Mesodermal cell (in vitro differentiated cells): Measurements from ENCODE around the gene C6orf132.

Source experiments
- H3K27ac ChIP-seq: 2 replicates; pipeline ENCODE4 v1.7.0; 2013; ENCODE audit warnings: mild to moderate bottlenecking, low read depth, low read length, moderate library complexity; ENCODE audit not compliant: severe bottlenecking
- H3K36me3 ChIP-seq: 2 replicates; pipeline ENCODE4 v1.7.1; 2013; ENCODE audit warnings: mild to moderate bottlenecking, low read length, moderate library complexity; ENCODE audit not compliant: control insufficient read depth, insufficient read depth
- H3K4me1 ChIP-seq: one replicate; pipeline ENCODE4 v1.7.1; 2013; ENCODE audit warnings: mild to moderate bottlenecking, low read length; ENCODE audit not compliant: insufficient read depth, control insufficient read depth, poor library complexity, severe bottlenecking
- H3K4me3 ChIP-seq: 2 replicates; pipeline ENCODE4 v1.7.0; 2013; ENCODE audit warnings: low read length, control low read depth, mild to moderate bottlenecking; ENCODE audit not compliant: insufficient read depth, poor library complexity, severe bottlenecking; ENCODE audit errors: extremely low read depth
- H3K9me3 ChIP-seq: 2 replicates; pipeline ENCODE4 v1.7.1; 2013; ENCODE audit warnings: mild to moderate bottlenecking, low read length, moderate library complexity; ENCODE audit not compliant: control insufficient read depth
- WGBS, 2 experiments: methylation state at CpG; one replicate each; pipeline ENCODE4 v1.1.5; 2013; ENCODE audit warnings: missing lambda C conversion rate in 2 of 2; ENCODE audit not compliant: insufficient coverage in 2 of 2; 5-methylcytosine and 5-hydroxymethylcytosine counted together

The C6orf132 gene

DNA sequence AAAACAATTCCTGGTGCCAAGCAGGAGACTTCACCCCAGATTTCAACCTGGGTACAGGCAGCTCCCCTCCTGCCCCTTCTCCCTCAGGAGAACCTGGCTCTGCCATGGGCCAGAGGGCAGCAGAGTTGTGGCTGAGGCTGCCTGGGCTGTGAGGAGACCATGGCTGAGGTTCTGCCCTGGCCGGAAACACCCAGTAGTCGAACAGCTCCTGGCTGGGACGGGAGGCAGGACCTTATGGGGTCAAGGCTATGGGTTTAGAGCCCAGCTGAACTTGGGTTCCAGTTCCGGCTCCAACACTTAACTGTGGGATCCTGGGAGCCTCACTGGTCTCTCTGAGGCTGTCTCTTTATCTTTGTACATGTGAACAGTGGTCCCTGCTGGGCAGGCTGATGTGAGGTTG lies 8.5 kb downstream of the C6orf132 start:
- 88 to 94% methylated on average over 4 of the region's 4 CpGs for WGBS, 2 experiments

DNA sequence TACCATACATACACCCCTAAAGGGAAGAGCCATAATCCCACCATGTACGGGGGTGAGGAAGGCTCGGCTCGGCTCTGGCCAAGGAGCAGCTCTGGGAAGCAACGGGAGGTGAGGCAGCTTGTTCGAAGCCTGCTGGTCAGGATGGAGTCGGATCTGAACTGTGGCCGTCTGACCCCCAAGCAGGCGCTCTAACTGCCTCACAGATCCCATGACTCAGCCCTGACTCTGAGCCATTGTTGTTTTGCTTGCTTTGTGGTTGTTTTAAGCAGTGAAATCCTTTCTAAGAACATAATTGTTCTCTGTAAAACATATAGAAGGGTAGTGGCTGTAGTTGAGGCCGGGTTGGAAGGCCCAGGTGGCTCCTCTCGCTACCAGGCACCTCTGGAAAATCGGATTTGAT lies 10.9 kb downstream of the C6orf132 start:
- WGBS, 2 experiments = 86 to 91% methylated on average over 8 to 11 of the region's 11 CpGs
- peaks cover 22% of the 10 kb centered on the region for H3K4me1 ChIP-seq
- peaks cover 6% of the 10 kb centered on the region for H3K9me3 ChIP-seq
- H3K27ac ChIP-seq = peak overlapping the region; percentile 72
- H3K4me3 ChIP-seq = no peak overlapping the region
- H3K36me3 ChIP-seq = no peaks in the 10 kb centered on the region

More for the DNA sequence above, 8.5 kb downstream of the C6orf132 start:
- Histone ChIP-seq H3K9me3 (peaks cover 6% of the 10 kb centered on the region), H3K27ac (no peak overlapping the region), H3K36me3 (no peaks in the 10 kb centered on the region), H3K4me1 (peaks cover 36% of the 10 kb centered on the region), H3K4me3 (no peak overlapping the region)

DNA sequence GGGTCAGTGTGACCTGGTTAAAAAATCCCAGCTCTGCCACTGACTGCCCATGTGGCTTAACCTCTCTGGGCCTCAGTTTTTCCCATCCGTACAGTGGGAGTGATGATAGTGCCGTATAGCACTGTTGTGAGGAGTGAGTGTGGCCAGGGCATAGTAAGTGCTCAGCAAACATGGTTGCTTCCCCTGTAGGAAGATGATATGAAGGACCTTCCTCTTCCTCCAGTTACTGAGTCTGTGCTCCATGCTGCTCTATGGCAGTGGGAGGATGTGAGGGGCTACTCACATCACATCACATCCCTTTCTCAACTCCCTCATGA lies 13.1 kb downstream of the C6orf132 start:
- Histone ChIP-seq H3K27ac (no peak overlapping the region), H3K4me3 (no peak overlapping the region), H3K36me3 (no peaks in the 10 kb centered on the region), H3K9me3 (peaks cover 6% of the 10 kb centered on the region), H3K4me1 (peaks cover 17% of the 10 kb centered on the region)
- WGBS, 2 experiments = 100% methylated on average over 1 to 2 of the region's 2 CpGs

DNA sequence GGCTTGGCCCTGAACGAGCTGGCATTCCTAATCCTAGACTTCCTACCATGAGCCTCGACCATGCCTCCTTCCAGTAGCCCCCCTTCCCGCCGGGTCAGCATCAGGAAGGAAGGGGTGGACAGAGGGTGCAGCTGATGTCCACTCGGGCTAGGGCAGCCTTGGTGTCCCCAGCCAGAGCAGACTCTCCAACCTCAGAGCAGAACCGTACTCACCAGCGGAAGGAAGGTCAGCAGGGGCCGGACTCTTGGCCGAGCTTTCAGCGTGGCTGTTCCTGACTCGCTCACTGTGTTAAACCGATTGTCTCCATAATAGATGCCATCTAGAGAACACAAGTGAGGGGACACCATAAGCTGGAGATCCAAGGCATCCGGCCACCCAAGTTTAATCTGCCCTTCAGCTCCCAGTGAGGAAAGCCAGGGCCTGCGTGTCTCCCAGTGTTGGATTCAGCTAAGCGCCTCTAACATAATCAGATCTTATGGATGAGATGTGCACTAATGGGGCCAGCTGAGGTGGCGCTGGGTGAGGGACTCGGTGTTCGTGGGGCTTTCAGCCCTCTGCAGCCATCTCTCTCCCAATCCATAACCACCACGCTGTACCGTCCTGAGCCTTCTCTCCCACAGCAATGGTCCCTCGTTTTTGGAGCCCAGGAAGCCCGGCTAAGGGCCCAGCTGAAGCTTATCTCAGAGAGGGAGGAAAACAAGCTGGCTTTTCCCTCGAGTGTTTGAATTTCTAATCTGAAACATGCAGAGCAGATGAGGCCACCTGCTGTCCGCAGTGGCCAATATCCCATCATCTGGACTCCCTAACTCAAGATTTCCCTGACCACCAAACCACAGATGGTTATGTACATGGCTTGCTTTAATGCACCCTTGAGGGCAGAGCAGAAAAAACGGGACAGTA lies 13.7 kb downstream of the C6orf132 start:
- H3K9me3 ChIP-seq = peaks cover 6% of the 10 kb centered on the region
- H3K27ac ChIP-seq = no peak overlapping the region
- peaks cover 23% of the 10 kb centered on the region for H3K4me1 ChIP-seq
- no peaks in the 10 kb centered on the region for H3K36me3 ChIP-seq
- no peak overlapping the region for H3K4me3 ChIP-seq
- WGBS, 2 experiments = 93 to 97% methylated on average over 19 of the region's 25 CpGs

DNA sequence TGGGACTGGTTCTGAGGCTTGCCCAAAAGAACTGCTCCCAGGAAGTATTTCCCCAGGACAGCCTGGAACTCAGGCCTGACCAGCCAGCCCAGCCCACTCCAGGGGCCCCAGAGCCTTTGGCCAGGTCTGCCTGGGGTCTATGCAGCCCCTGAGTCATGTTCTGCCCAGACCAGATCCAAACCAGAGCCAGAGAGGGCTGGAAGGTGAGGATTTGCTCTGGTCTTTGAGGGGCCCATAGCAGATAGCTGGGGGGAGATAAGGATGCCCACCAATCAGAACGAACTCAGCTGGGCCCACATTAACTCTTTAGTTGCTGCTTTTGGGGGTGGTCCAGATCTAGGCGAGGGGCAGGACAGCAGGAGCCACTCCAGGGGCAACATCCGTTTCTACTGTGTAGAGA lies 16.8 kb downstream of the C6orf132 start:
- WGBS, 2 experiments = 67 to 68% methylated on average over 1 to 2 of the region's 3 CpGs

DNA sequence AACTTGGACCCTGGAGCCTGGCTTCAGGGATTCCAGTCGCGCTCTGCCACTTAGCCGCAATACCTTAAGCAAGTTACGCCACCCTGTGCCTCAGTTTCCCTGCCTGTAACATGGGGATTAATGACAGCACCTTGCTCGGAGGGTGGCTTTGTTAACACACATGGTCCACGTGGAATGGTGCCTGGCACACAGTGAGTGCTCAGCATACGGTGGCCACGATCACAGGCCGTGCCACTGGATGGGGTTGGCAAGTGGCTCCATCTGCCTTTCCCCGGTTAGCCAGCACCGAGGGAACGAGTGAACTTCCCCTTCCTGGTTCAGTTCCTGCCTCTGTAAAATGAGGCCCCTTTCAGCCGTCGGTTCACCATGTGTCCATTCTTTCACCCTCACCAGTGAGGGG lies 17.2 kb downstream of the C6orf132 start:
- 92 to 97% methylated on average over 12 of the region's 14 CpGs for WGBS, 2 experiments
- Histone ChIP-seq H3K27ac (peak overlapping the region; percentile 79), H3K9me3 (no peaks in the 10 kb centered on the region), H3K36me3 (no peaks in the 10 kb centered on the region), H3K4me1 (peaks cover 38% of the 10 kb centered on the region), H3K4me3 (no peak overlapping the region)

More for the DNA sequence above, 16.8 kb downstream of the C6orf132 start:
- Histone ChIP-seq H3K4me1 (peaks cover 38% of the 10 kb centered on the region), H3K36me3 (no peaks in the 10 kb centered on the region), H3K27ac (peak overlapping the region; percentile 79), H3K9me3 (no peaks in the 10 kb centered on the region), H3K4me3 (no peak overlapping the region)

DNA sequence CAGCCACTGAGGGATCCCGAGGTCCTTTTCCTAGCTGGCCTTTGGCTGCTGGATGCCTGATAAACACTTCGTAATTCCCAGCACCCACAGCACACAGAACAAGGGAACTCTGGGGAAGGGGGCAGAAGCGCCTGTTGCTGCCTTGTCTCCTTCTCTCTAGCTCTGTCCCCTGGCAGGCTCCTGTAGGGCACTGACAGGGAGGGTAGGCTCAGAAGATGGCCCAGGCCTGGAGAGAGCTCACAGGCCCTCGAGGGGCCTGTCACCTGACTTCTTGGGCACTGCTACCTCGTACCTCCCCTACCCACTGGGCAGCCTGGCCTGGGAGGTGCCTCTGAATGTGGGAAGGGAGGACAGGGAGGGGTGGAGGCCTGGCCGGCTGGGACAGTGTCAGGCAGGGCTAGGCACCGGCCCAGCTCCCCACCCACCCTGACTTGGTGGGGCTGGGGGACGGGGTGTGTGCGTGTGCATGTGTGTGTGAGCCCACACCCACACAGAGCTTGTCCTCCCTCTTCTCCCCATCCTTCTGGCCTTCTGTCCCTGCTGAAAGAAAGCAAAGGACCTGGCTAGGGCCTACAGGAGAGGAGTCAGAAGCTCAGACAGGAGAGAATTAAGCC lies 18.1 kb downstream of the C6orf132 start:
- Histone ChIP-seq H3K4me3 (no peak overlapping the region), H3K4me1 (peaks cover 38% of the 10 kb centered on the region), H3K9me3 (no peaks in the 10 kb centered on the region), H3K36me3 (no peaks in the 10 kb centered on the region), H3K27ac (peak overlapping the region; percentile 36)
- 93 to 95% methylated on average over 3 to 4 of the region's 9 CpGs for WGBS, 2 experiments

DNA sequence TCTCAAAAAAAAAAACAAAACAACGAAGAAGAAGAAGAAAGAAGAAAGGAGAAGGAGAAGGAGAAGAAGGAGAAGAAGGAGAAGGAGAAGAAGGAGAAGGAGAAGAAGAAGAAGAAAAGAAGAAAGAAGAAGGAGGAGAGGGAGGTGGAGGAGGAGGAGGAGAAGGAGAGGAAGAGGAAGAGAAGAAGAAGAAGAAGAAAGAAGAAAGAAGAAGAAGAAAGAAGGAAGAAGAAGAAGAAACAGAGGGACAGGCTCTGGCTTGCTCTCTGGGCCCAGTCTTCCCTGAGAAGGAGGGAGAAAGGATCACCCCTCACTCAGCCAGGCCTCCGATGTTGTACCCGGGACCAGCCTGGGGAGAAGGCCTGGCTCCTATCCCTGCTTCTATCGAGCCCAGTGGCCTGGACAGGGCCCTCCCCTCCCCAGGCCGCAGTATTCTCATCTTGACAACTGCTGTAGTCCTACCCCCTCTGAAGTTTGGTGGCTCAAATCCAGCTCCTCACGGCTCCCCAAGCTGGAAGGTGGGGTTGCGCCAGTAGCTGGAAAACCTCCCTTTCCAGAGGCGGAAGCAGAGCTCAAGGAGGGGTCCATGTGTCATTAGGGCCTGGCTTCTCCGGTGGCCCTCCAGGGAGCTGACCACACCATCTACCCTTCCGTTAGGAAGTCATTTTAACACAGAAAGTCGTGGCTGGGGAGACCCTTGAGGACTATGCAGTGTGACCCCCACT lies 18.9 kb downstream of the C6orf132 start:
- H3K27ac ChIP-seq = no peak overlapping the region
- H3K4me3 ChIP-seq = no peak overlapping the region
- H3K4me1 ChIP-seq = peaks cover 34% of the 10 kb centered on the region
- H3K36me3 ChIP-seq = no peaks in the 10 kb centered on the region
- WGBS, 2 experiments = 94 to 97% methylated on average over 8 to 10 of the region's 11 CpGs
- H3K9me3 ChIP-seq = no peaks in the 10 kb centered on the region

DNA sequence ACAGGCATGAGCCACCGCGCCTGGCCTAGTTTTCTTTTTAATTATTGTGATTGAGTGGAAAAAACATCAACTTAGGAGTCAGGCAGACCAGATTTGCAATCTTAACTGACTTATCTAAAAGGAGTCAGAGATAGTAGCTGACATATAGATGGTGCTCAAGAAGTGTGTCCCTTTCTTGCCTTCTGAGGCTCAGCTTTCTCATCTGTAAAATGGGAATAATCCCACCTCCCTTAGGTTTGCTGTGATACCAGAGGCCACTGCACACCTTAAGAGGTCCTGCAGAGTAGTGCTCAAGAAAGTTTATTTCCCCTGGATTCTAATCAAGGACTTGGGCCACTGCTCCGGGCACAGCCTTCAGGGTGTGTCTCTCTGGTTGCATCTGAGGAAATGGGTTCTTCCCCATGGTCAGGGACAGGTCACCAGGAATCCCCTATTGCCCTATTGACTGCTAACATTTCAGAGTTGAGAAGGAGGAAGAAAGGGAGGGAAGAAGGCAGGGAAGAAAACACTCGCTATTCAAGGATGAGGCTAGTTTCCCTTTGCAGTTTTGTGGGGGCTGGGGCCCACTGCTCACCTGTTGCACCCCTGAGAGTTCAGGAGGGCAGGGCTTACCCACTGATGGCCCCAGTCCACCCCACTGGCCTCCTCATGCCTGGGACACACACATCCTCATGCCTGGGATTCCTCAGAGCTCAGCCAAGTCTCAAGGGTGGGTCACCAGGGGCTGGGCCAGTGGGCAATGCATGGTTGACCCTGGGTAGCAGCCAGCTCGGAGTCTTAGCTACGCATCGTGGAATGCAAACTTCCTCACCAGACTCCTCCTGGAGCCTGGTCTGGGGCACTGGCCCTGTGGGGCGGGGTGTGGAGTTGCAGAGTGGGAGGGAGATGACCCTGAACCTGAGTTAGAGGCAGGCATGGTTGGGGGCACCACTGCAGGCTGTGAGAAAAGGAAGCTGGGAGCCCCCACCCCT lies 21.2 kb downstream of the C6orf132 start:
- H3K9me3 ChIP-seq = no peaks in the 10 kb centered on the region
- H3K4me3 ChIP-seq = no peak overlapping the region
- 87 to 91% methylated on average over 4 to 6 of the region's 8 CpGs for WGBS, 2 experiments
- no peaks in the 10 kb centered on the region for H3K36me3 ChIP-seq
- peak overlapping the region; percentile 23 for H3K27ac ChIP-seq
- H3K4me1 ChIP-seq = peaks cover 37% of the 10 kb centered on the region
